ENCODE results near the gene HOXD10.

The HOXD10 gene

GRCh38 chr2:176142281-176142680 is 25.7 kb downstream of the HOXD10 start:
- DNase-seq (ENCODE audit: low read depth) = no peak
- TF ChIP-seq, protein P1, sequence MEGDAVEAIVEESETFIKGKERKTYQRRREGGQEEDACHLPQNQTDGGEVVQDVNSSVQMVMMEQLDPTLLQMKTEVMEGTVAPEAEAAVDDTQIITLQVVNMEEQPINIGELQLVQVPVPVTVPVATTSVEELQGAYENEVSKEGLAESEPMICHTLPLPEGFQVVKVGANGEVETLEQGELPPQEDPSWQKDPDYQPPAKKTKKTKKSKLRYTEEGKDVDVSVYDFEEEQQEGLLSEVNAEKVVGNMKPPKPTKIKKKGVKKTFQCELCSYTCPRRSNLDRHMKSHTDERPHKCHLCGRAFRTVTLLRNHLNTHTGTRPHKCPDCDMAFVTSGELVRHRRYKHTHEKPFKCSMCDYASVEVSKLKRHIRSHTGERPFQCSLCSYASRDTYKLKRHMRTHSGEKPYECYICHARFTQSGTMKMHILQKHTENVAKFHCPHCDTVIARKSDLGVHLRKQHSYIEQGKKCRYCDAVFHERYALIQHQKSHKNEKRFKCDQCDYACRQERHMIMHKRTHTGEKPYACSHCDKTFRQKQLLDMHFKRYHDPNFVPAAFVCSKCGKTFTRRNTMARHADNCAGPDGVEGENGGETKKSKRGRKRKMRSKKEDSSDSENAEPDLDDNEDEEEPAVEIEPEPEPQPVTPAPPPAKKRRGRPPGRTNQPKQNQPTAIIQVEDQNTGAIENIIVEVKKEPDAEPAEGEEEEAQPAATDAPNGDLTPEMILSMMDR (conservative IDR thresholded peaks at IDR 0.05; ENCODE audit: control insufficient read depth, insufficient read depth, low read depth, low read length) = no peak
- no peak overlapping the region for H3K4me3 ChIP-seq (ENCODE audit: control insufficient read depth, low read depth, low read length)

- H3K4me3 ChIP-seq (ENCODE audit: control insufficient read depth, low read depth, low read length) = no peak overlapping the region
- DNase-seq (ENCODE audit: low read depth) = no peak
- TF ChIP-seq, protein P1 (conservative IDR thresholded peaks at IDR 0.05; ENCODE audit: control insufficient read depth, insufficient read depth, low read depth, low read length) = no peak
Observed at GRCh38 chr2:176145085-176145969, 28.7 kb downstream of the HOXD10 start.

- no peak overlapping the region for H3K4me3 ChIP-seq (ENCODE audit: control insufficient read depth, low read depth, low read length)
- no peak for DNase-seq (ENCODE audit: low read depth)
- TF ChIP-seq, protein P1 (conservative IDR thresholded peaks at IDR 0.05; ENCODE audit: control insufficient read depth, insufficient read depth, low read depth, low read length) = no peak
Observed at GRCh38 chr2:176146101-176146500, 29.5 kb downstream of the HOXD10 start.

DNA sequence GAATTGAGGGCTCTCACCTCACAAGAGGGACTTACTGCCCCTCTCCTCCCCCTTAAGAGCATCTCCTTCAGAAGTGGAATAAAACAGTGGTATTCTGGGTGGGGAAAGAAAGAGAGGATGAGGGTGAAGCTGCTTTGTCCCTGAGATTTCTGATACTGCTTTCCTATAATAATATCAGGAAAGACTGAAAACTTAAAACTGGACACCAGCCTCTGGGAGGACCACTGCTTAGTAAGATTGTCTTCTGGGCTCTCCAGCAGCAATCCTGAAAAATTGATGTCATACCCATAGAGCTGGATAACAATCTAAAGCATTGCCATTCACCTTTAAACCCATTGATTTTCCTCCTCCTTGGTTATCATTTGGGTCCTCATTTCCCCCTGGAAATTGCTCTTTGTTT is 30.1 kb downstream of the HOXD10 start:
- no peak for DNase-seq (ENCODE audit: low read depth)
- H3K4me3 ChIP-seq (ENCODE audit: control insufficient read depth, low read depth, low read length) = no peak overlapping the region
- TF ChIP-seq, protein P1 (conservative IDR thresholded peaks at IDR 0.05; ENCODE audit: control insufficient read depth, insufficient read depth, low read depth, low read length) = no peak

GRCh38 chr2:176147210-176147799 is 30.7 kb downstream of the HOXD10 start:
- TF ChIP-seq, protein P1 (conservative IDR thresholded peaks at IDR 0.05; ENCODE audit: control insufficient read depth, insufficient read depth, low read depth, low read length) = no peak
- H3K4me3 ChIP-seq (ENCODE audit: control insufficient read depth, low read depth, low read length) = no peak overlapping the region
- no peak for DNase-seq (ENCODE audit: low read depth)

GRCh38 chr2:176147800-176148496 is 31.4 kb downstream of the HOXD10 start:
- H3K4me3 ChIP-seq (ENCODE audit: control insufficient read depth, low read depth, low read length) = no peak overlapping the region
- TF ChIP-seq, protein P1 (conservative IDR thresholded peaks at IDR 0.05; ENCODE audit: control insufficient read depth, insufficient read depth, low read depth, low read length) = no peak
- DNase-seq (ENCODE audit: low read depth) = no peak
